IMR-90 (cell line): Measurements from ENCODE around the gene NDUFA9. TPM values are rescaled to one million over a fixed set of nuclear protein-coding genes. Genes with fewer than 3 reads are reported as not detected.

Experiments used
- ATAC-seq: fragments of 200-7000 bp; cut with Tn5 transposase; 2 replicates; pipeline ENCODE4 v1.9.1; 2020; ENCODE audit warnings: low read depth, mild to moderate bottlenecking, moderate library complexity
- BruUV-seq: library from RNA; stranded (reverse); fragments of 400-500 nt; replicated peaks from 2 replicates; lab custom pipeline; 2021; lab: Mats Ljungman, UMichigan
- CTCF ChIA-PET: fragments of 300-600 bp; formaldehyde crosslinking; extraction: SDS; loops from one replicate; lab custom pipeline; 2021; ENCODE audit warnings: antibody characterized with exemption; lab: Yijun Ruan, JAX
- POLR2A ChIA-PET: fragments of 300-600 bp; sonication (Branson Sonifier 250); formaldehyde crosslinking; loops from one replicate; lab custom pipeline; 2022; ENCODE audit warnings: antibody characterized with exemption; ENCODE audit not compliant: unreplicated experiment; lab: Charles Lee
- DNase-seq: peaks from one replicate; pipeline ENCODE4 v3.0.0; 2013
- H2AFZ ChIP-seq: replicated peaks from 2 replicates; pipeline ENCODE3; 2013; ENCODE audit warnings: low read length, mild to moderate bottlenecking; ENCODE audit not compliant: poor library complexity
- H2AK5ac ChIP-seq: 2 replicates; pipeline ENCODE4 v1.6.1; 2013; ENCODE audit warnings: low read depth, low read length, inconsistent platforms
- H2AK9ac ChIP-seq: replicated peaks from 2 replicates; pipeline ENCODE3; 2013; ENCODE audit warnings: mild to moderate bottlenecking, low read depth, low read length, moderate library complexity; ENCODE audit not compliant: poor library complexity
- H2BK120ac ChIP-seq: 2 replicates; pipeline ENCODE4 v1.6.1; 2013; ENCODE audit warnings: low read depth, low read length, inconsistent platforms
- H2BK15ac ChIP-seq: 3 replicates; pipeline ENCODE4 v1.6.1; 2013; ENCODE audit warnings: low read depth, low read length, inconsistent platforms
- H2BK20ac ChIP-seq: 2 replicates; pipeline ENCODE4 v1.6.1; 2013; ENCODE audit warnings: low read depth, mild to moderate bottlenecking, inconsistent platforms, low read length, moderate library complexity
- H2BK5ac ChIP-seq: 2 replicates; pipeline ENCODE4 v1.6.1; 2013; ENCODE audit warnings: mild to moderate bottlenecking, low read depth, low read length, inconsistent platforms; ENCODE audit not compliant: poor library complexity, severe bottlenecking
- H3K14ac ChIP-seq: replicated peaks from 2 replicates; pipeline ENCODE4 v1.6.1; 2013; ENCODE audit warnings: low read depth, low read length, inconsistent platforms
- H3K18ac ChIP-seq: 2 replicates; pipeline ENCODE4 v1.6.1; 2013; ENCODE audit warnings: low read depth, low read length, control low read depth
- H3K23ac ChIP-seq: 2 replicates; pipeline ENCODE4 v1.6.1; 2013; ENCODE audit warnings: low read depth, low read length, inconsistent platforms
- H3K27ac ChIP-seq: 2 replicates; pipeline ENCODE4 v1.5.1; 2013; ENCODE audit warnings: mild to moderate bottlenecking, control low read depth, low read length; ENCODE audit not compliant: insufficient read depth
- H3K27me3 ChIP-seq: 2 replicates; pipeline ENCODE4 v1.6.1; 2013; ENCODE audit warnings: low read length; ENCODE audit not compliant: control insufficient read depth, insufficient read depth
- H3K36me3 ChIP-seq: 2 replicates; pipeline ENCODE4 v1.6.1; 2013; ENCODE audit warnings: low read length, mixed read lengths; ENCODE audit not compliant: control insufficient read depth, insufficient read depth
- H3K4ac ChIP-seq: 2 replicates; pipeline ENCODE4 v1.6.1; 2013; ENCODE audit warnings: low read depth, low read length, inconsistent platforms
- H3K4me1 ChIP-seq: 2 replicates; pipeline ENCODE4 v1.6.1; 2013; ENCODE audit warnings: low read length, mixed read lengths; ENCODE audit not compliant: control insufficient read depth, insufficient read depth
- H3K4me2 ChIP-seq: 2 replicates; pipeline ENCODE4 v1.6.1; 2013; ENCODE audit warnings: low read depth, mild to moderate bottlenecking, control low read depth, low read length, moderate library complexity
- H3K4me3 ChIP-seq: 2 replicates; pipeline ENCODE4 v1.5.1; 2013; ENCODE audit warnings: low read depth, mild to moderate bottlenecking, control low read depth, low read length, moderate library complexity; ENCODE audit not compliant: insufficient read depth
- H3K56ac ChIP-seq: 2 replicates; pipeline ENCODE4 v1.6.1; 2013; ENCODE audit warnings: low read length, inconsistent platforms; ENCODE audit not compliant: insufficient read depth; ENCODE audit errors: extremely low read depth
- H3K79me1 ChIP-seq, 2 experiments: 2 replicates each; pipeline ENCODE4 v1.6.1; 2013; ENCODE audit warnings: low read length in 2 of 2, inconsistent platforms in 1 of 2, low read depth in 1 of 2
- H3K9ac ChIP-seq: 2 replicates; pipeline ENCODE4 v1.6.1; 2013; ENCODE audit warnings: low read depth, low read length, control low read depth
- H3K9me1 ChIP-seq: 2 replicates; pipeline ENCODE4 v1.6.1; 2013; ENCODE audit warnings: low read length, inconsistent platforms; ENCODE audit not compliant: insufficient read depth
- H3K9me3 ChIP-seq: 2 replicates; pipeline ENCODE4 v1.6.1; 2013; ENCODE audit warnings: low read length; ENCODE audit not compliant: control insufficient read depth, insufficient read depth
- H4K20me1 ChIP-seq: 2 replicates; pipeline ENCODE4 v1.6.1; 2013; ENCODE audit warnings: low read length, inconsistent platforms; ENCODE audit not compliant: insufficient read depth
- H4K5ac ChIP-seq: 2 replicates; pipeline ENCODE4 v1.6.1; 2013; ENCODE audit warnings: mild to moderate bottlenecking, low read depth, low read length, control low read depth
- H4K8ac ChIP-seq, 2 experiments: 2 replicates each; pipeline ENCODE4 v1.6.1; 2013; ENCODE audit warnings: low read depth in 2 of 2, low read length in 2 of 2, control low read depth in 1 of 2, inconsistent platforms in 1 of 2
- H4K91ac ChIP-seq: 2 replicates; pipeline ENCODE4 v1.6.1; 2013; ENCODE audit warnings: low read depth, low read length, inconsistent platforms; ENCODE audit not compliant: insufficient read depth
- CHD1 ChIP-seq: IDR thresholded peaks from 2 replicates; pipeline ENCODE4 v1.6.1; 2012; ENCODE audit warnings: low read depth, low read length, improper control_type of control experiment
- POLR2A ChIP-seq: IDR thresholded peaks from 2 replicates; pipeline ENCODE4 v1.6.1; 2012; ENCODE audit warnings: mild to moderate bottlenecking, low read depth, low read length
- WGBS, 2 experiments: methylation state at CpG; one replicate each; pipeline versions ENCODE4 v1.1.5 to v1.1.7; 2013; ENCODE audit warnings: missing lambda C conversion rate in 2 of 2; ENCODE audit not compliant: insufficient read length in 1 of 2; ENCODE audit errors: extremely low coverage in 2 of 2; 5-methylcytosine and 5-hydroxymethylcytosine counted together
- dilution Hi-C: fragments of 300-500 bp; cut with HindIII; formaldehyde crosslinking; loops from one replicate; pipeline ENCODE4 v1.14.3; 2018; ENCODE audit warnings: low sequenced_read_pairs; ENCODE audit not compliant: unreplicated experiment
- in situ Hi-C: fragments of 300-500 bp; cut with MboI; formaldehyde crosslinking; loops from 3 replicates; pipeline ENCODE4 v1.14.3; 2019; ENCODE audit warnings: low sequenced_read_pairs, inconsistent platforms, mixed read lengths
- intact Hi-C: fragments of 100-400 bp; cut with micrococcal nuclease; formaldehyde crosslinking; loops from 2 replicates; pipeline ENCODE4 v1.10.0; 2022
- polyA plus RNA-seq, 3 experiments: library from polyadenylated mRNA; depleted of rRNA; stranded (reverse); fragments of >200 nt; gene quantifications; 2 replicates each; pipeline ENCODE4 v1.2.3, GENCODE V29; 2012; ENCODE audit warnings: low replicate concordance in 1 of 3
- total RNA-seq: library from RNA; depleted of rRNA; stranded (reverse); fragments of >200 nt; gene quantifications from 2 replicates; pipeline ENCODE4 v1.2.3, GENCODE V29; 2012; rRNA removed

Gene NDUFA9
- total and polyA plus RNA-seq, 2 of the 4 experiments (the other 2 are of a cell fraction): 71.0 to 124 TPM

DNA sequence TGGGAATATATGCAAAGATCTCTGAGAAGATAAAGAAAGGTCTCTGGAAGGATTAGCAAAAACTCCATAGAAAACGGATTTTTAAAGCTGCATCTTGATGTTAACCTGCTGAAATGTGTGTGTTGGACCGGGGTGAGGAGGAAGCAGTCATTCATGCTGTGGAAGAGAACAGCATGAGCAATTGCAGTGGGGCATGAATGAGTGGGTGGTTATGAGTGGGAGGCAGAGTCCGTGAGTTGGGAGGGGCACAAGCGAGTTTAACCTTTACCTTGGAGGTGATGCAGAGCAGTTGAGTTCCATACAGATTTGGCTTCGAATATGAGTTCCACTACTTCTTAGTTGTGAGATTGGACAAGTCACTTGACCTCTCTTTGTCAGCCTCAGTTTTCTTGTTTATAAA lies 41.8 kb downstream of the NDUFA9 start:
- no peak overlapping the region for H4K5ac ChIP-seq
- H2BK15ac ChIP-seq: no peak overlapping the region
- H3K4me3 ChIP-seq: no peak overlapping the region
- H3K4me1 ChIP-seq: no peaks in the 10 kb centered on the region
- H3K9ac ChIP-seq: no peak overlapping the region
- ATAC-seq: no peak
- CTCF ChIA-PET: no interaction called here
- no peaks in the 10 kb centered on the region for H3K27me3 ChIP-seq
- no peak overlapping the region for H2AFZ ChIP-seq
- dilution Hi-C loops (no loop called here), intact Hi-C loops (no loop called here), in situ Hi-C loops (no loop called here)
- H2BK120ac ChIP-seq: no peak overlapping the region
- H2BK20ac ChIP-seq: no peak overlapping the region
- no CpG with 5 or more reads among the region's 5 CpGs for WGBS, 2 experiments
- peaks cover 13% of the 10 kb centered on the region for H3K36me3 ChIP-seq
- peaks cover 4% of the 10 kb centered on the region; the same call in 1 of the 2 replicates for H3K9me1 ChIP-seq
- no peaks in the 10 kb centered on the region for H3K79me1 ChIP-seq
- H4K8ac ChIP-seq: no peak overlapping the region
- no peaks in the 10 kb centered on the region for H4K20me1 ChIP-seq
- no peak overlapping the region for H2AK5ac ChIP-seq
- H3K9me3 ChIP-seq: no peaks in the 10 kb centered on the region
- H3K14ac ChIP-seq: no peak overlapping the region
- no TSS peak for BruUV-seq
- no peak overlapping the region for H3K18ac ChIP-seq
- H3K27ac ChIP-seq: no peak overlapping the region
- TF ChIP-seq CHD1 (no peak), POLR2A (no peak)
- DNase-seq: no peak
- no peak overlapping the region for H4K91ac ChIP-seq
- no peak overlapping the region for H3K4ac ChIP-seq
- no peak overlapping the region for H3K56ac ChIP-seq
- H2BK5ac ChIP-seq: no peak overlapping the region
- H3K4me2 ChIP-seq: no peak overlapping the region
- POLR2A ChIA-PET: no interaction called here
- H2AK9ac ChIP-seq: no peak overlapping the region
- H3K23ac ChIP-seq: no peak overlapping the region

Other genes starting within 250 kb of the NDUFA9 start
- gene FGF6, start 203.3 kb upstream of the NDUFA9 start, total RNA-seq: not detected in 2 replicates
- not detected in 2 replicates for gene FGF6, start 203.3 kb upstream of the NDUFA9 start, polyA plus RNA-seq (2012; rRNA removed)
- gene RAD51AP1, start 110.2 kb upstream of the NDUFA9 start, total RNA-seq: 6.5 and 15.3 TPM in 2 replicates
- 9.8 and 10.2 TPM in 2 replicates for gene RAD51AP1, start 110.2 kb upstream of the NDUFA9 start, polyA plus RNA-seq (2012; rRNA removed)
- 40.5 and 44.6 TPM in 2 replicates for gene DYRK4, start 86.9 kb upstream of the NDUFA9 start, total RNA-seq
- gene DYRK4, start 86.9 kb upstream of the NDUFA9 start, polyA plus RNA-seq (2012; rRNA removed): 63.1 and 71.6 TPM in 2 replicates
- 0.54 and 0.56 TPM in 2 replicates for gene AKAP3, start 63 bp upstream of the NDUFA9 start, total RNA-seq
- gene AKAP3, start 63 bp upstream of the NDUFA9 start, polyA plus RNA-seq (2012; rRNA removed): 0.22 and 0.55 TPM in 2 replicates
- gene GALNT8, start 71.3 kb downstream of the NDUFA9 start, total RNA-seq: not detected in 2 replicates
- gene GALNT8, start 71.3 kb downstream of the NDUFA9 start, polyA plus RNA-seq (2012; rRNA removed): not detected in 2 replicates